GM23248 (cell line): Measurements from ENCODE around the gene CD84.

ENCODE experiments used
- EZH2 ChIP-seq: fragments of 200-600 bp; sonication (generic); IDR thresholded peaks from 2 replicates; pipeline ENCODE4 v1.6.1; 2018; ENCODE audit warnings: antibody characterized with exemption, mild to moderate bottlenecking; ENCODE audit not compliant: insufficient read depth, poor library complexity, severe bottlenecking
- EZH2phosphoT487 ChIP-seq: fragments of 200-600 bp; sonication (generic); IDR thresholded peaks from 2 replicates; pipeline ENCODE4 v1.6.1; 2018; ENCODE audit warnings: antibody characterized with exemption, moderate library complexity, mild to moderate bottlenecking, low read depth; ENCODE audit not compliant: insufficient read depth

- TF ChIP-seq EZH2 (no peak), EZH2phosphoT487 (no peak)
Observed at GRCh38 chr1:160550572-160551034, 28.7 kb downstream of the CD84 start.
